Placental pericyte (primary cell): ENCODE measurements around the gene NHSL2. TPM values are rescaled to one million over a fixed set of nuclear protein-coding genes. Genes with fewer than 3 reads are reported as not detected.

ENCODE experiments used
- small RNA-seq: library from RNA; depleted of rRNA; stranded (forward); fragments of <200 nt; gene quantifications from one replicate; pipeline ENCODE3, GENCODE V24; 2012; ENCODE audit warnings: low replicate concordance
- total RNA-seq: library from RNA; depleted of rRNA; stranded (reverse); fragments of >200 nt; gene quantifications from 2 replicates; pipeline ENCODE4 v1.2.3, GENCODE V29; 2012

Gene NHSL2
- total RNA-seq = under 0.01 and 1.4 TPM in 2 replicates

DNA sequence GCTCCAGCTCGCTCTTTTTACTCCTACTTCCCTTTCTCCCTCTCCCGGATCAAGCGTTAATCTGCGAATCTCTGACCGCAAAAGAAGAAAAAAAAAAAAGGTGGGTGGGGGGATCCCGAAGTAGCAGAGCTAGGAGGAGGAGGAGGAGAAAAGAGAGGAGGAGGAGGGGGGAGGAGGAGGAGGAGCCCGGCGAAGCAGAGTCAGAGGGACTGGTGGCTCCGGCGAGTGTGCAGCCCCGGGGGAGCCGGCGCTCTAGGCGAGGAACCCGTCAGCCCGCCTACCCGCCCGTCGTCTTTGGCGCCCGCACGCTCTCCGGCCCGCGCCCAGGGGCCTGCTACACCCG lies at the start of gene NHSL2:
Gene NHSL2 (plus strand): TSS at position 203 of the 343 bp plus-strand sequence.

DNA sequence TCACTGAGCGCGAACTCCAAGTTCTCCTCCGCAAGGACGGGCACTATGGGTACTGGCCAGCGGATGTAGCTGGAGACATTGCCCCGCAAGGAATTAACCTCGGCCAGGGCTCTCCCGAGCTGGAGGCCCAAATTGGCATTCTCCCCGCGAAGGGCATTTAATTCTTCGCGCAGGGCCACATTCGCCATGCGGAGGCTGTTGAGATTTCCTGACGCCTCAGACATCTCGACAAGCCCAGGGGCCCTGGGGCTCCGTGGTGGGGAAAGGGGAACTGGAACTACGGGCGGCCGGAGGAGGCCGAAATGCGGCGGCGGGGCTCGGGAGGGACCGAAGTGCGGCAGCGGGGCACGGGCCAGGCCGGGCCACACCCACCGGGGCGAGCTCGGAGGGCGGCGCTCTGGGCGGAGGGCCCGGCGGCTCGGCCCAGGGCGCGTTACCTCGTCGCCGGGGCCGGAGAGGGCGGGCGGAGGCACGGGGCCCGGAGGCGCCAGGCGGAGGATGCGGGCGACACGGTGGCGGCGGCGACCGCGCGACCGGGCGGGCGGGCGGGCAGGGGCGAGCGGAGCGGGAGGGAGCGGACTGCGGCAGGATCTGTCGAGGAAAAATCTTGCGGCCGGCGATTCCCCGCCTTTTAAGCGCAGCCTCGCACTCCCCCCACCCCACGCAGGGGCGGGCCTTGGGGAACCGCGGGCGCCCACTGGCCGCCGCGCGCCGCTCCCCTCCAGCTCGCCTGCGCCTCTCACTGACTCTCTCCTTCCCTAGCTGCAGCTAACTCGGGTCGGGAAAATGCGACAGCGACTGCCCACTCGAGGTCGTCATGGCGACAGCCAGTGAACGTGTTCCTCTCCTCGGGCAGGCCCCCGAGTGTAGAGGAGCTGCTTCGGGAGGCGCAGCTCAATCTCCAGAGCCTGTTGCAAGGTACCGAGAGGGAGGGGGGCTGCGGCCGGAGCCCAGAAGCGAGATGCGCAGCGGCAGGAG lies 221.0 kb downstream of the NHSL2 start, which contains the start of gene RTL5:
Gene RTL5 (minus strand): TSS at position 599 of the 978 bp plus-strand sequence.

DNA sequence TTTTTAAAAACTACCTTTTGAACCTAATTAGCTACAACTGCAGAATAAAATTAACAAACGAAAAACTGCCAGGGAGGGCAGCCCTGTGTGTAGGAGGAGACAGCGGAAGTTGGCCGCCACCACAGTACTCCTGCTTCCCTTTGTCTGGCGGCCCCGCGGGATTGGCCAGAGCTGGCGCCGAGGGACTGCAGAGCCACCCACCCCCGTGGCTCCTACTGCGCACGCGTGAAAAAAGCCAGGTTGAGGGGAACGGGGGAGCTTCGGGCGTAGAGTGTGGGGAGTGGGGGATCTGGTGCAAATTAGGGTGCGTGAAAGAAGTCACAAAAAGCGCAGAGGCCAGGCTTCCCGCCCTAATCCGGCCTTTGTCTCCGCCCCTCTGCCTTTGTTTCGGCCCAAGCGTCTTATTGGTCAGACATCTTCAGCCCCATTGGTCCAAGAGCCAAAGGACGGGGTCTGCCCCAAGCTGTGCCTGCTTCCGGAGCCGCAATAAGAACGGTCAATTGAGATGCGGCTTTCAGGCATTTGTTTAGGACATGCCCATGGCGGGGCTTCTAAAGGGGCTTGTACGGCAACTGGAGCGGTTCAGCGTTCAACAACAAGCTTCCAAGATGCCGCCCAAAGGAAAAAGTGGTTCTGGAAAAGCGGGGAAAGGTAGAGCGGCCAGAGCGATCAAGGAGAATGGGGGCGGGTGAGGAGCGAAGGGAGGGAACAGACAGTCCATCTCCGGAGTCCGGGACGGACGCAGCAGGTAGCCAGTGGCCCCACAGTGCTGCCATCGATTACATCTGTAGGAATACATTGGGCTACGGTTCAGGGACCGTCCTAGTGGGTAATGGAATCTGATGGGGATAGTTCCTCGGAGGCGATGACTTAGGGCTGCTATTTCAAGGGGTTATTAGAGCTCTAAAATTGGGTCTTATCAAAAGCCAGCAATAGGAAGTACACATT lies 270.8 kb downstream of the NHSL2 start, which contains the start of gene PIN4:
Gene PIN4 (plus strand): TSS at position 580 of the 948 bp plus-strand sequence. CDS start 29 bp downstream, at position 609.

Small RNAs within 50 kb of the gene (small RNA-seq; reads per million reads assigned to genes)
- gene RNU6-1078P = not detected

Other genes with a start within 250 kb of the NHSL2 start
- not detected in 2 replicates for gene CXorf49, start 192.6 kb upstream of the NHSL2 start, total RNA-seq
- not detected in 2 replicates for gene CXorf49B, start 147.5 kb upstream of the NHSL2 start, total RNA-seq
- 1.4 and 2.4 TPM in 2 replicates for gene RTL5, start 221.1 kb downstream of the NHSL2 start, total RNA-seq